CD4-positive, alpha-beta T cell treated with Interleukin-15 for 1 hour (primary cell): ENCODE measurements around the gene MGLL.

ENCODE experiments used
- DNase-seq: peaks from one replicate; pipeline ENCODE4 v3.0.0-alpha.2; 2020

Gene MGLL

GRCh38 chr3:127699416-127700300 is 122.7 kb downstream of the MGLL start:
- peak; percentile 7 for DNase-seq

GRCh38 chr3:127698691-127699415 is 123.5 kb downstream of the MGLL start:
- no peak for DNase-seq

- DNase-seq, result no peak
Observed at GRCh38 chr3:127698286-127698685, 124.0 kb downstream of the MGLL start.

- DNase-seq, result peak; percentile 61
Observed at GRCh38 chr3:127697551-127698240, 124.6 kb downstream of the MGLL start.

- DNase-seq, result peak; percentile 53
Observed at GRCh38 chr3:127694467-127695215, 127.7 kb downstream of the MGLL start.

- DNase-seq, result no peak
Observed at GRCh38 chr3:127693336-127693843, 128.9 kb downstream of the MGLL start.

- DNase-seq, result no peak
Observed at GRCh38 chr3:127692501-127693335, 129.6 kb downstream of the MGLL start.

GRCh38 chr3:127691974-127692373 is 130.3 kb downstream of the MGLL start:
- DNase-seq, result no peak

GRCh38 chr3:127691489-127691888 is 130.8 kb downstream of the MGLL start:
- no peak for DNase-seq

GRCh38 chr3:127690823-127691452 is 131.4 kb downstream of the MGLL start:
- peak; percentile 34 for DNase-seq

- no peak for DNase-seq
Observed at GRCh38 chr3:127690106-127690505, 132.2 kb downstream of the MGLL start.

- DNase-seq, result peak; percentile 12
Observed at GRCh38 chr3:127689266-127689860, 133.0 kb downstream of the MGLL start.

- peak; percentile 7 for DNase-seq
Observed at GRCh38 chr3:127688416-127689265, 133.7 kb downstream of the MGLL start.

GRCh38 chr3:127688022-127688415 is 134.3 kb downstream of the MGLL start:
- no peak for DNase-seq

- no peak for DNase-seq
Observed at GRCh38 chr3:127687228-127687737, 135.0 kb downstream of the MGLL start.

- no peak for DNase-seq
Observed at GRCh38 chr3:127686512-127686894, 135.8 kb downstream of the MGLL start.

GRCh38 chr3:127685708-127686511 is 136.4 kb downstream of the MGLL start:
- DNase-seq, result no peak
